Panc1 (cell line): ENCODE results near the gene SEC31B. TPM values are rescaled to one million over a fixed set of nuclear protein-coding genes. Genes with fewer than 3 reads are reported as not detected.

Source experiments
- ATAC-seq: fragments of 200-7000 bp; cut with Tn5 transposase; 2 replicates; pipeline ENCODE4 v1.9.1; 2020; ENCODE audit warnings: mild to moderate bottlenecking, moderate library complexity
- BruUV-seq: library from RNA; stranded (reverse); fragments of 400-500 nt; replicated peaks from 2 replicates; lab custom pipeline; 2021; lab: Mats Ljungman, UMichigan
- CTCF ChIA-PET: fragments of 300-600 bp; sonication (Branson Sonifier 250); formaldehyde crosslinking; loops from one replicate; lab custom pipeline; 2022; ENCODE audit warnings: antibody characterized with exemption; lab: Charles Lee
- POLR2A ChIA-PET: fragments of 300-600 bp; sonication (Branson Sonifier 250); formaldehyde crosslinking; loops from one replicate; lab custom pipeline; 2022; ENCODE audit warnings: antibody characterized with exemption; lab: Charles Lee
- DNase-seq: peaks from one replicate; pipeline ENCODE4 v3.0.0-alpha.2; 2010; ENCODE audit warnings: low read depth, low spot score
- H3K27ac ChIP-seq: 2 replicates; pipeline ENCODE4 v1.5.1; 2011; ENCODE audit warnings: mild to moderate bottlenecking, low read length, inconsistent platforms
- H3K27me3 ChIP-seq: fragments of 200-500 bp; sonication (Bioruptor generic); 2 replicates; pipeline ENCODE4 v1.6.0; 2014; ENCODE audit warnings: low read length, inconsistent platforms; ENCODE audit not compliant: control insufficient read depth, insufficient read depth
- H3K36me3 ChIP-seq: fragments of 200-500 bp; sonication (Bioruptor generic); 2 replicates; pipeline ENCODE4 v1.5.1; 2014; ENCODE audit warnings: inconsistent platforms, mild to moderate bottlenecking, low read length, moderate library complexity; ENCODE audit not compliant: control insufficient read depth, insufficient read depth
- H3K4me1 ChIP-seq: 2 replicates; pipeline ENCODE4 v1.5.1; 2011; ENCODE audit warnings: inconsistent platforms, mild to moderate bottlenecking, low read length, moderate library complexity; ENCODE audit not compliant: control insufficient read depth, insufficient read depth
- H3K4me3 ChIP-seq, 2 experiments: 2 replicates each; pipeline ENCODE4 v1.5.1; 2011 to 2012; ENCODE audit warnings: low read depth in 2 of 2, low read length in 2 of 2, mild to moderate bottlenecking in 2 of 2, inconsistent platforms in 1 of 2, moderate library complexity in 1 of 2
- H3K9me3 ChIP-seq: fragments of 200-500 bp; sonication (Bioruptor generic); 2 replicates; pipeline ENCODE4 v1.5.1; 2014; ENCODE audit warnings: low read depth, mild to moderate bottlenecking, inconsistent platforms, low read length, moderate library complexity; ENCODE audit not compliant: control insufficient read depth, insufficient read depth
- CTCF ChIP-seq: fragments of 450-650 bp; IDR thresholded peaks from 2 replicates; pipeline ENCODE4 v1.5.1; 2017; ENCODE audit warnings: mild to moderate bottlenecking
- POLR2AphosphoS5 ChIP-seq: IDR thresholded peaks from 2 replicates; pipeline ENCODE4 v1.6.1; 2012; ENCODE audit warnings: mild to moderate bottlenecking, low read depth, low read length, moderate library complexity
- REST ChIP-seq, 2 experiments: IDR thresholded peaks; 2 replicates each; pipeline ENCODE4 v1.6.1; 2011 to 2012; ENCODE audit warnings: low read depth in 2 of 2, control low read depth in 1 of 2, low read length in 1 of 2, mild to moderate bottlenecking in 1 of 2, moderate library complexity in 1 of 2; ENCODE audit not compliant: insufficient read depth in 1 of 2
- SIN3A ChIP-seq: IDR thresholded peaks from 2 replicates; pipeline ENCODE4 v1.6.1; 2012; ENCODE audit warnings: low read depth, mild to moderate bottlenecking, low read length, moderate library complexity, borderline replicate concordance; ENCODE audit not compliant: insufficient read depth
- TCF7L2 ChIP-seq: IDR thresholded peaks from 2 replicates; pipeline ENCODE4 v1.6.1; 2011; ENCODE audit warnings: mild to moderate bottlenecking, low read depth, low read length, inconsistent platforms
- in situ Hi-C: cut with HindIII; loops from 2 replicates; pipeline ENCODE4 v1.10.0; 2016; ENCODE audit warnings: low sequenced_read_pairs, low pct_unique_long_range_greater_than_20kb
- intact Hi-C: fragments of 100-400 bp; cut with micrococcal nuclease; formaldehyde crosslinking; loops from one replicate; pipeline ENCODE4 v1.10.0; 2022; ENCODE audit not compliant: unreplicated experiment
- total RNA-seq: library from RNA; stranded (reverse); gene quantifications from one replicate; pipeline ENCODE4 v1.2.1, GENCODE V29; 2021; ENCODE audit not compliant: unreplicated experiment

The SEC31B gene
- total RNA-seq, 1 experiment from 2014 or later = 17.8 TPM

GRCh38 chr10:100504096-100504495 lies 15.6 kb downstream of the SEC31B start:
- H3K4me1 ChIP-seq = no peaks in the 10 kb centered on the region
- TF ChIP-seq REST (IDR thresholded peaks at IDR 0.05; ENCODE audit: insufficient read depth in 1 of 2, low read depth in 2 of 2, low read length in 1 of 2) (no peak), TCF7L2 (no peak), SIN3A (no peak)
- ChIA-PET POLR2A (no interaction called here), CTCF (no interaction called here)
- DNase-seq (no peak), ATAC-seq (no peak)
- H3K27ac ChIP-seq = no peak overlapping the region
- in situ Hi-C loops = no loop called here
- no peaks in the 10 kb centered on the region for H3K36me3 ChIP-seq
- no peak overlapping the region for H3K4me3 ChIP-seq
- H3K9me3 ChIP-seq = no peaks in the 10 kb centered on the region
- BruUV-seq = no TSS peak
- intact Hi-C loops = no loop called here
- H3K27me3 ChIP-seq = no peaks in the 10 kb centered on the region

DNA sequence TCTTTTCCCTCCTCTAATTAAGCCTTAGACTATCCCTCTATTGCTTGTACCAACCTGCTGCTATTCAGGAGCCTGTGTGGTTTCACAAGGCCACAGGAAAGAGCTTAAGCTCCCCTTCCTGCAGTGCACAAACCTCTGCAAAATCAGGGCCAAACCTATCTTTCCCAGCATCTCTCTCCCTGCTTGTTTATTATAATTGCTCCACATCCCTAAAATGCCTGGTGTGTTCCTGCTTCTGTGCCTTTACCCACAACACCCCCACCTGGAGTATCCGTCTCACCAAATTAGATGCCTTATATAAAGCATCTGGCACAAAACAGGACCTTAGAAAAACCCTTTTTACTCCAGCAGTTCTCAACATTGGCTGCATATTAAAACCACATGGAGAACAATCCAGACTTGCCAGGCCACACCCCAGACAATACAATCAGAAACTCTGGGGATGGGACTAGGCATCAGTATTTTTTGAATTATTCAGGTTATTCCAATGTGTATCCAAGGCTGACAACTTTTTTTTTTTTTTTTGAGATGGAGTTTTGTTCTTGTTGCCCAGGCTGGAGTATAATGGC lies 16.7 kb downstream of the SEC31B start:
- Histone ChIP-seq H3K36me3 (no peaks in the 10 kb centered on the region), H3K27me3 (no peaks in the 10 kb centered on the region), H3K4me3 (no peak overlapping the region), H3K27ac (no peak overlapping the region), H3K9me3 (no peaks in the 10 kb centered on the region), H3K4me1 (no peaks in the 10 kb centered on the region)
- BruUV-seq = no TSS peak
- no peak for ATAC-seq
- no peak for DNase-seq
- POLR2A ChIA-PET = no interaction called here
- no peak for TF ChIP-seq TCF7L2
- no peak for TF ChIP-seq CTCF
- no peak for TF ChIP-seq REST (IDR thresholded peaks at IDR 0.05; ENCODE audit: insufficient read depth in 1 of 2, low read depth in 2 of 2, low read length in 1 of 2)
- TF ChIP-seq SIN3A = no peak
- TF ChIP-seq POLR2AphosphoS5 = no peak
- in situ Hi-C loops = no loop called here
- intact Hi-C loops = no loop called here
- CTCF ChIA-PET = no interaction called here
